Heart left ventricle (tissue), 16 donors: ENCODE data around the gene TDP1. TPM values are rescaled to one million over a fixed set of nuclear protein-coding genes. Genes with fewer than 3 reads are reported as not detected.

Source experiments
- ATAC-seq, 4 donors: fragments of 200-7000 bp; cut with Tn5 transposase; one replicate each; pipeline ENCODE4 v1.9.1; 2020 to 2022; ENCODE audit warnings: moderate library complexity in 4 of 4, mild to moderate bottlenecking in 3 of 4, moderate number of reproducible peaks in 1 of 4
- DNase-seq, 5 donors: peaks; one replicate each; pipeline ENCODE4 v3.0.0-alpha.2; 2020
- H3K27ac ChIP-seq, 12 donors: fragments of 200-600 bp; sonication (generic) in 4 of 12; one replicate each; pipeline versions ENCODE4 v1.5.0 to v1.8.0; 2016 to 2022; ENCODE audit warnings: mild to moderate bottlenecking in 2 of 12
- H3K27me3 ChIP-seq, 9 donors: fragments of 200-600 bp; sonication (generic) in 2 of 9; one replicate each; pipeline versions ENCODE4 v1.5.1 to v1.8.0; 2016 to 2022; ENCODE audit warnings: mild to moderate bottlenecking in 3 of 9
- H3K36me3 ChIP-seq, 9 donors: fragments of 200-600 bp; sonication (generic) in 2 of 9; one replicate each; pipeline versions ENCODE4 v1.5.0 to v1.8.0; 2018 to 2022; ENCODE audit warnings: mild to moderate bottlenecking in 2 of 9
- H3K4me1 ChIP-seq, 12 donors: fragments of 200-600 bp; sonication (generic) in 4 of 12; one replicate each; pipeline versions ENCODE4 v1.5.0 to v1.8.0; 2016 to 2022; ENCODE audit warnings: mild to moderate bottlenecking in 3 of 12
- H3K4me3 ChIP-seq, 12 donors: fragments of 200-600 bp; sonication (generic) in 4 of 12; one replicate each; pipeline versions ENCODE4 v1.5.0 to v1.8.0; 2017 to 2022; ENCODE audit warnings: mild to moderate bottlenecking in 9 of 12, moderate library complexity in 4 of 12
- H3K9me3 ChIP-seq, 12 donors: fragments of 200-600 bp; sonication (generic) in 4 of 12; one replicate each; pipeline versions ENCODE4 v1.5.0 to v1.8.0; 2016 to 2022; ENCODE audit warnings: mild to moderate bottlenecking in 1 of 12
- CTCF ChIP-seq, 12 donors: fragments of 200-600 bp; sonication (generic) in 4 of 12; IDR thresholded peaks; one replicate each; pipeline versions ENCODE4 v1.5.0 to v1.8.0; 2018 to 2022; ENCODE audit warnings: antibody characterized with exemption in 12 of 12, mild to moderate bottlenecking in 5 of 12
- POLR2A ChIP-seq, 2 donors: fragments of 450-650 bp; IDR thresholded peaks; one replicate each; pipeline ENCODE4 v1.6.1; 2017; ENCODE audit warnings: antibody characterized with exemption in 2 of 2, mild to moderate bottlenecking in 2 of 2, moderate library complexity in 2 of 2
- WGBS, 4 donors: extraction: QIAGEN DNeasy Blood & Tissue Kit in 2 of 4; methylation state at CpG; one replicate each; pipeline versions ENCODE4 v1.1.5 to v1.1.7; 2013 to 2018; 5-methylcytosine and 5-hydroxymethylcytosine counted together
- intact Hi-C, 10 donors: fragments of 100-400 bp; cut with DNase I; formaldehyde crosslinking; loops; one replicate each; pipeline versions ENCODE4 v1.11.1 to v1.14.2; 2022
- polyA plus RNA-seq, 2 donors: library from polyadenylated mRNA; stranded (reverse); fragments of 200-250 nt; gene quantifications; one replicate each; pipeline ENCODE4 v1.2.3, GENCODE V29; 2013
- total RNA-seq, 9 donors: library from RNA; depleted of rRNA in 2 of 9; stranded (reverse); fragments of >200 nt in 2 of 9; fragmentation: NEBNext Ultra II Directional in 3 of 9; extraction: Animal tissue kit (Norgen Biotek cat#: 25700) in 3 of 9; gene quantifications; one replicate each; pipeline versions ENCODE4 v1.1.0 to v1.2.4, GENCODE V29; 2016 to 2023
- donor health status: ischemic (EF 13 %, LVEDD 7.1; RV severe dilation, severe dysfunction).
- donor health status: healthy with polysubstance abuse.
- donor health status: DM: no; HTN: yes; CAD: no.
- donor health status: DM: no; HTN: no; CAD: no.
- donor health status: ischemic (EF 25% LVEDD 6.9; RV normal size, moderate dysfunction).
- donor health status: ischemic (EF 25% LVEDD 5.7; RV mildly dilated, moderate dysfunction).
- donor health status: healthy.
- donor health status: DM: yes; HTN: yes; CAD: no.
- donor health status: ischemic (EF 35%, LVEDD 5.7; RV mildly dilated, moderate dysfunction).
- donor health status: nonischemic (EF 11% LVEDD 7.7; RV severe dilation, severe dysfunction).
- donor health status: DM: yes; HTN: yes; CAD: no.
- donor health status: PGD.
- donor health status: ischemic (EF 29% LVEDD 5.4; RV normal size, mild dysfunction).
- donor health status: nonischemic (EF 23%, LVEDD 6.1; RV moderate dilation, normal function).

TDP1 gene
- total and polyA plus RNA-seq, 11 donors = 1.0 to 9.0 (median 4.1) TPM

- Histone ChIP-seq H3K27me3 (peaks cover 9 to 89% (median 34%) of the 10 kb centered on the region in 9 donors), H3K27ac (peak within 1 kb of the TSS in 2 of 12 donors; percentile 11 to 46), H3K9me3 (no peaks in the 10 kb centered on the region), H3K4me3 (peak within 1 kb of the TSS; percentile 27 to 62 (median 48)), H3K36me3 (no peaks in the 10 kb centered on the region), H3K4me1 (peaks cover 0 to 29% (median 17%) of the 10 kb centered on the region in 12 donors)
- 0 to 1% (median 1%) methylated on average over 18 to 52 of the region's 52 CpGs for WGBS, 4 donors
- intact Hi-C loops = loop anchor here in 4 of 10 donors (5.0 to 10.0 kb wide), 4 partner anchors 77 to 176 kb away; no protein-coding TSS in a partner anchor
- peak in 2 of 5 donors; percentile 31 to 63 for DNase-seq
- TF ChIP-seq CTCF (IDR thresholded peaks at IDR 0.05) (no peak), POLR2A (IDR thresholded peaks at IDR 0.05) (no peak)
- ATAC-seq = peak in 1 of 4 donors; percentile 14
These were observed 106.0 kb downstream of the TDP1 start, which contains the start of gene KCNK13 for GRCh38 chr14:90061685-90062126. Gene KCNK13 (plus strand): TSS chr14:90061994. CDS start chr14:90062206, 212 bp downstream.

GRCh38 chr14:90062127-90062794, 106.5 kb downstream of the TDP1 start:
- Histone ChIP-seq H3K27me3 (peaks cover 9 to 88% (median 34%) of the 10 kb centered on the region in 9 donors), H3K9me3 (no peaks in the 10 kb centered on the region), H3K36me3 (no peaks in the 10 kb centered on the region), H3K4me3 (peak overlapping the region; percentile 27 to 62 (median 48)), H3K27ac (no peak overlapping the region), H3K4me1 (peaks cover 0 to 29% (median 17%) of the 10 kb centered on the region in 12 donors)
- WGBS, 4 donors = 3 to 13% (median 8%) methylated on average over 24 to 63 of the region's 63 CpGs
- peak in 2 of 4 donors; percentile 43 to 55 for ATAC-seq
- peak in 1 of 5 donors; percentile 26 for DNase-seq
- no peak for TF ChIP-seq POLR2A (IDR thresholded peaks at IDR 0.05)
- TF ChIP-seq CTCF (IDR thresholded peaks at IDR 0.05) = no peak
- intact Hi-C loops = loop anchor here in 4 of 10 donors (5.0 to 10.0 kb wide), 4 partner anchors 77 to 175 kb away; no protein-coding TSS in a partner anchor

GRCh38 chr14:90062822-90063539, 107.3 kb downstream of the TDP1 start:
- no peak for DNase-seq
- H3K27me3 ChIP-seq = peaks cover 9 to 88% (median 34%) of the 10 kb centered on the region in 9 donors
- TF ChIP-seq POLR2A (IDR thresholded peaks at IDR 0.05) (no peak), CTCF (IDR thresholded peaks at IDR 0.05) (no peak)
- H3K4me1 ChIP-seq = peaks cover 0 to 29% (median 17%) of the 10 kb centered on the region in 12 donors
- no peak for ATAC-seq
- intact Hi-C loops = loop anchor here in 4 of 10 donors (5.0 to 10.0 kb wide), 4 partner anchors 78 to 174 kb away; no protein-coding TSS in a partner anchor
- H3K36me3 ChIP-seq = no peaks in the 10 kb centered on the region
- H3K4me3 ChIP-seq = peak overlapping the region in 8 of 12 donors; percentile 44 to 62 (median 54)
- H3K27ac ChIP-seq = no peak overlapping the region
- H3K9me3 ChIP-seq = no peaks in the 10 kb centered on the region
- whole genome bisulfite sequencing, 4 donors = 44 to 60% (median 51%) methylated on average over 11 of the region's 11 CpGs
